Body of pancreas (tissue), 4 donors: ENCODE data around the gene PEMT. TPM values are rescaled to one million over a fixed set of nuclear protein-coding genes. Genes with fewer than 3 reads are reported as not detected.

Experiments
- ATAC-seq: fragments of 150-250 bp; one replicate; pipeline ENCODE4 v1.9.1; 2016
- DNase-seq, 4 donors: peaks; one replicate each; pipeline ENCODE4 v3.0.0-alpha.2; 2019
- H3K27ac ChIP-seq, 4 donors: fragments of 200-600 bp; sonication (generic); 1 replicate in 3 of 4; 2 replicates in 1 of 4; pipeline versions ENCODE4 v1.5.1 to v1.6.1; 2016 to 2019; ENCODE audit warnings: mild to moderate bottlenecking in 1 of 4, mixed read lengths in 1 of 4, moderate library complexity in 1 of 4
- H3K27me3 ChIP-seq, 2 donors: fragments of 200-600 bp; sonication (generic); one replicate each; pipeline ENCODE4 v1.6.0; 2016; ENCODE audit warnings: mild to moderate bottlenecking in 1 of 2
- H3K36me3 ChIP-seq, 2 donors: fragments of 200-600 bp; sonication (generic); replicated peaks in 1 of 2; 2 replicates each; pipeline ENCODE4 v1.5.1; 2016; ENCODE audit warnings: low read depth in 2 of 2; ENCODE audit not compliant: insufficient read depth in 1 of 2
- H3K4me1 ChIP-seq: fragments of 200-600 bp; sonication (generic); one replicate; pipeline ENCODE4 v1.6.0; 2016
- H3K4me3 ChIP-seq, 2 donors: fragments of 200-600 bp; sonication (generic); 1 replicate in 1 of 2; 2 replicates in 1 of 2; pipeline ENCODE4 v1.5.1; 2016 to 2019
- H3K9me3 ChIP-seq, 3 donors: fragments of 200-600 bp; sonication (generic); 1 replicate in 2 of 3; 2 replicates in 1 of 3; pipeline ENCODE4 v1.5.1; 2016
- CTCF ChIP-seq, 7 experiments: fragments of 450-650 bp in 4 of 7; fragments of 200-600 bp in 3 of 7; sonication (generic) in 3 of 7; IDR thresholded peaks; one replicate each; pipeline ENCODE4 v1.5.1; 2016 to 2019; ENCODE audit warnings: antibody characterized with exemption in 7 of 7
- POLR2A ChIP-seq, 3 donors: fragments of 450-650 bp; IDR thresholded peaks; one replicate each; pipeline ENCODE4 v1.6.1; 2016; ENCODE audit warnings: antibody characterized with exemption in 3 of 3, mild to moderate bottlenecking in 2 of 3
- WGBS, 2 donors: methylation state at CpG; one replicate each; pipeline ENCODE4 v1.1.5; 2017; 5-methylcytosine and 5-hydroxymethylcytosine counted together
- intact Hi-C: fragments of 100-400 bp; cut with DNase I; formaldehyde crosslinking; loops from one replicate; pipeline ENCODE4 v1.15.1; 2023
- total RNA-seq, 2 donors: library from RNA; depleted of rRNA; stranded (reverse); fragments of >200 nt; gene quantifications; one replicate each; pipeline ENCODE4 v1.1.0, GENCODE V29; 2016

PEMT gene
- total RNA-seq, 2 donors from 2014 or later, result 23.4 to 27.8 TPM

- H3K27ac ChIP-seq, result no peak overlapping the region
- intact Hi-C loops, result no loop called here
- DNase-seq (no peak), ATAC-seq (no peak)
- H3K4me1 ChIP-seq, result peaks cover 16% of the 10 kb centered on the region
- no peaks in the 10 kb centered on the region for H3K9me3 ChIP-seq
- H3K4me3 ChIP-seq, result no peak overlapping the region
- 91 to 95% methylated on average over 4 of the region's 4 CpGs for WGBS, 2 donors
- TF ChIP-seq POLR2A (IDR thresholded peaks at IDR 0.05) (no peak), CTCF (IDR thresholded peaks at IDR 0.05) (no peak)
- H3K27me3 ChIP-seq, result no peaks in the 10 kb centered on the region
- H3K36me3 ChIP-seq, result no peaks in the 10 kb centered on the region
These were observed 4.2 kb upstream of the PEMT start for GRCh38 chr17:17595755-17596154.

GRCh38 chr17:17593222-17593620, 1.7 kb upstream of the PEMT start:
- intact Hi-C loops, result no loop called here
- WGBS, 2 donors, result 51 to 75% methylated on average over 2 to 6 of the region's 6 CpGs

GRCh38 chr17:17590883-17591354, 589 bp downstream of the PEMT start:
- TF ChIP-seq POLR2A (IDR thresholded peaks at IDR 0.05), result no peak
- no peak for TF ChIP-seq CTCF (IDR thresholded peaks at IDR 0.05)
- ATAC-seq, result no peak
- Histone ChIP-seq H3K9me3 (no peaks in the 10 kb centered on the region), H3K27ac (peak overlapping the region; percentile 59 to 90 (median 84)), H3K36me3 (no peaks in the 10 kb centered on the region), H3K27me3 (no peaks in the 10 kb centered on the region), H3K4me1 (peaks cover 26% of the 10 kb centered on the region), H3K4me3 (peak overlapping the region; percentile 43 to 59)
- WGBS, 2 donors, result 0% methylated on average over 8 to 21 of the region's 21 CpGs
- DNase-seq, result no peak
- intact Hi-C loops, result no loop called here

More at GRCh38 chr17:17593222-17593620, 1.7 kb upstream of the PEMT start:
- peaks cover 26% of the 10 kb centered on the region for H3K4me1 ChIP-seq
- H3K4me3 ChIP-seq, result no peak overlapping the region
- no peaks in the 10 kb centered on the region for H3K9me3 ChIP-seq
- H3K27me3 ChIP-seq, result no peaks in the 10 kb centered on the region
- ATAC-seq, result no peak
- no peak for TF ChIP-seq POLR2A (IDR thresholded peaks at IDR 0.05)
- TF ChIP-seq CTCF (IDR thresholded peaks at IDR 0.05), result no peak
- H3K27ac ChIP-seq, result peak overlapping the region in 3 of 4 donors; percentile 80 to 90 (median 89)
- no peaks in the 10 kb centered on the region for H3K36me3 ChIP-seq
- DNase-seq, result no peak

GRCh38 chr17:17590141-17590751, 1.3 kb downstream of the PEMT start:
- TF ChIP-seq POLR2A (IDR thresholded peaks at IDR 0.05), result no peak
- no peak for TF ChIP-seq CTCF (IDR thresholded peaks at IDR 0.05)
- Histone ChIP-seq H3K9me3 (no peaks in the 10 kb centered on the region), H3K27me3 (no peaks in the 10 kb centered on the region), H3K36me3 (no peaks in the 10 kb centered on the region), H3K27ac (peak overlapping the region in 3 of 4 donors; percentile 80 to 90 (median 89)), H3K4me1 (peaks cover 26% of the 10 kb centered on the region), H3K4me3 (no peak overlapping the region)
- no peak for ATAC-seq
- intact Hi-C loops, result no loop called here
- WGBS, 2 donors, result 57 to 63% methylated on average over 11 of the region's 11 CpGs
- no peak for DNase-seq
